LNCaP clone FGC (cell line): ENCODE data around the gene CYB5A.

Source experiments
- DNase-seq: peaks from one replicate; pipeline ENCODE4 v3.0.0-alpha.2; 2011; ENCODE audit warnings: low read depth
- H3K4me3 ChIP-seq: 2 replicates; pipeline ENCODE4 v1.5.1; 2011; ENCODE audit warnings: mild to moderate bottlenecking, low read depth, low read length, control low read depth
- TF ChIP-seq, protein P1 (sequence below): IDR thresholded peaks from 2 replicates; pipeline ENCODE4 v1.5.1; 2012; ENCODE audit warnings: mild to moderate bottlenecking; ENCODE audit not compliant: control insufficient read depth, insufficient read depth; ENCODE audit errors: extremely low read depth

Gene CYB5A

GRCh38 chr18:74241426-74241825 is 50.3 kb downstream of the CYB5A start:
- no peak for DNase-seq
- no peak overlapping the region for H3K4me3 ChIP-seq
- TF ChIP-seq, protein P1, sequence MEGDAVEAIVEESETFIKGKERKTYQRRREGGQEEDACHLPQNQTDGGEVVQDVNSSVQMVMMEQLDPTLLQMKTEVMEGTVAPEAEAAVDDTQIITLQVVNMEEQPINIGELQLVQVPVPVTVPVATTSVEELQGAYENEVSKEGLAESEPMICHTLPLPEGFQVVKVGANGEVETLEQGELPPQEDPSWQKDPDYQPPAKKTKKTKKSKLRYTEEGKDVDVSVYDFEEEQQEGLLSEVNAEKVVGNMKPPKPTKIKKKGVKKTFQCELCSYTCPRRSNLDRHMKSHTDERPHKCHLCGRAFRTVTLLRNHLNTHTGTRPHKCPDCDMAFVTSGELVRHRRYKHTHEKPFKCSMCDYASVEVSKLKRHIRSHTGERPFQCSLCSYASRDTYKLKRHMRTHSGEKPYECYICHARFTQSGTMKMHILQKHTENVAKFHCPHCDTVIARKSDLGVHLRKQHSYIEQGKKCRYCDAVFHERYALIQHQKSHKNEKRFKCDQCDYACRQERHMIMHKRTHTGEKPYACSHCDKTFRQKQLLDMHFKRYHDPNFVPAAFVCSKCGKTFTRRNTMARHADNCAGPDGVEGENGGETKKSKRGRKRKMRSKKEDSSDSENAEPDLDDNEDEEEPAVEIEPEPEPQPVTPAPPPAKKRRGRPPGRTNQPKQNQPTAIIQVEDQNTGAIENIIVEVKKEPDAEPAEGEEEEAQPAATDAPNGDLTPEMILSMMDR: no peak

- no peak for DNase-seq
- H3K4me3 ChIP-seq: no peak overlapping the region
- TF ChIP-seq, protein P1: no peak
Measured at GRCh38 chr18:74239567-74239966, 52.2 kb downstream of the CYB5A start.

DNA sequence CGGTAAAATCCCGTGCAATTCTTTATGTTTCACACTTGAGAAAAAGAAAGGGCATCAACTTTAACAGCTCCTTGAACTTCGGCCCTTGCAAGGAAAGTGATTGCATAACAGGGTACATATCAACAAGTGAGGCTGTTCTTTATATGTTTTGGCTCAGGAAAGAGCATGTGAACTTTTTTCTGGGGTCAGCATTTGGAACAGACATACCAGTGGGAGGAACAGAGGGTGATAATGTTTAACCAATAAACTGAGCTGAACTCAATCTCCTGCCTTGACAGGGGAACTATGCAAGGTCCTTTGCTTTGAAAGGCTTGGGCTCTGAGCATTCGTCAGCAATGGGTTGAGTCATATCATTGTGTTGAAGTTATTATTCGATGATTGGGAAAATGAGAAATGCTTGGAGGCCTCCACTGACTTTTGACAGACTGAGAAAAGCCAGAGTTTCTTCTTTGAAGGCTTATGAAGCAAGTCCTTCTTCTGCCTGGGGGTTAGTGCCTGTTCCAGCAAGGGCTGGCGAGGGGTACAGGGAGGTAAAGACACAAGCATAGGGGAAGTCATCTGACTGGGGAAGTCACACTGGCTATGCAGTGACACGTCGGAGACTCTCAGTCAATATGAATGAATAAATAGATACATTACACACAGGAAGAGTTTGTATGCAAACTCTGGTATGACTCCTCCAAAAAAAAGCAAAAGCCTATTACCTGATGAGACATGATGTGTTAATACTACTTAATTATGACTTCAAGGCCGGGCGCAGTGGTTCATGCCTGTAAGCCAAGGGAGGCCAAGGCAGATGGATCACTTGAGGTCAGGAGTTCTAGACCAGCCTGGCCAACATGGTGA is 57.2 kb downstream of the CYB5A start:
- TF ChIP-seq, protein P1: no peak
- no peak for DNase-seq
- no peak overlapping the region for H3K4me3 ChIP-seq

DNA sequence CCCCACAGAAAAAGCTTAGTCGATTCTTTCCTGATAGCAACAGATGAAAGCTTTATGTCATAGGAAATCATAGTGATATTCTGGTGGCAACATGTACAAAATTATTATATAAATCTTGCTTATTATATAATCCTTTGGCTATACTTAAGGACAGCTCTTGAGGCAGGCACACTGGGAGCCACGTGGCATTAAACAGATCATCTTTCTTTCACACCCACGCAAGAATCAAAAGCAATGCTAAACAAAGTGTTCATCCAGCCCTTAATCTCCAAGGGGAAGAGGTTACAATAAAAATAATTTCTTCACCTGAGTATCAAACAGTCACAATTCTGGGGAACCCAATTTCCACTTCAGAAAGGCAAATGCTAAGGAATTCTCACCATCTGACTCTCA is 57.8 kb downstream of the CYB5A start:
- DNase-seq: no peak
- TF ChIP-seq, protein P1: no peak
- H3K4me3 ChIP-seq: no peak overlapping the region

DNA sequence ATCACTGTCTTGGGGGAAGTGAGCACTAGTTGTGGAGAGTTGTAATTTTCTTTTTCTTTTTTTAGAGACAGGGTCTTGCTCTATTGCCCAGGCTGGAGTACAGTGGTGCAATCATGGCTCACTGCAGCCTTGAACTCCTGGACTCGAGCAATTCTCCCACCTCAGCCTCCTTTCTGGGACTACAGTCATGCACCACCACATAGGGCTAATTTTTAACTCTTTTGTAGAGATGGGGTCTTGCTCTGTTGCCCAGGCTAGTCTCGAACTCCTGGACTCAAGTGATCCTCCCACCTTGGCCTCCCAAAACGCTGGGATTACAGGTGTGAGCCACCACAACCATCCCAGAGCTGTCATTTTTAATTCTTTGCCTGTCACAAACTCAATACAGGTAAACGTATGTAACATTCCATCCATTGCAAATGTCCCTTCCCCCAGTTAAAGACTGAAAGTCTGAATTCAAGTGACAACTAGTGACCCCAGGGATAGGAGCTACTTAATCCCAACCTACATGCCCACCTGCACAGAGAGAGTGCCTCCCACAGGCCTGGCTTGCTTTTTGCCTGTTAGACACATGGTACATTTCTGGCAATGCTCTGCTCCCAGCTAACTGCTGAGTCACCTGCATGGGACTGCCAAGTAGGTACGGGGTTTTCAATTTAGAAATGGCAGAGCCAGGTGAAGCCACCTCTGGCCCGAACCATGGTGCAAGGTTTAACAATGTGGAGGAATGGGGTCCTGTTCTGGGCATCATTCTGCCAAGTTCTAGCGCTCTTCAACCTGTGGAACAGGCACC is 60.6 kb downstream of the CYB5A start:
- TF ChIP-seq, protein P1: no peak
- H3K4me3 ChIP-seq: no peak overlapping the region
- DNase-seq: no peak

GRCh38 chr18:74229891-74230290 is 61.9 kb downstream of the CYB5A start:
- DNase-seq: no peak
- TF ChIP-seq, protein P1: no peak
- no peak overlapping the region for H3K4me3 ChIP-seq
